HTERT RPE-1 (cell line): Measurements from ENCODE around the gene CARM1.
"Not testable (repeated sequence)": the region's sequence is repeated elsewhere in the genome, so short reads cannot be mapped to it uniquely, and the experiment has no call there.

Source experiments
- in situ Hi-C: fragments of 300-500 bp; cut with MboI; formaldehyde crosslinking; loops from 4 replicates; pipeline ENCODE4 v1.14.3; 2020; ENCODE audit warnings: low sequenced_read_pairs

Gene CARM1

GRCh38 chr19:10872546-10873107 is 1.3 kb downstream of the CARM1 start:
- in situ Hi-C loops: no loop called here

- in situ Hi-C loops: no loop called here
Measured at GRCh38 chr19:10874024-10874423, 2.7 kb downstream of the CARM1 start.

GRCh38 chr19:10876459-10877240 is 5.3 kb downstream of the CARM1 start:
- in situ Hi-C loops: no loop called here

GRCh38 chr19:10877608-10878007 is 6.3 kb downstream of the CARM1 start:
- in situ Hi-C loops: not testable (repeated sequence)

GRCh38 chr19:10878253-10878652 is 6.9 kb downstream of the CARM1 start:
- in situ Hi-C loops: no loop called here

GRCh38 chr19:10881403-10882107 is 10.2 kb downstream of the CARM1 start:
- in situ Hi-C loops: no loop called here

GRCh38 chr19:10882108-10882457 is 10.7 kb downstream of the CARM1 start:
- in situ Hi-C loops: no loop called here

GRCh38 chr19:10884274-10884673 is 12.9 kb downstream of the CARM1 start:
- in situ Hi-C loops: no loop called here

- in situ Hi-C loops: no loop called here
Measured at GRCh38 chr19:10885201-10886169, 14.1 kb downstream of the CARM1 start.

GRCh38 chr19:10887616-10888367 is 16.4 kb downstream of the CARM1 start:
- in situ Hi-C loops: no loop called here

GRCh38 chr19:10888421-10888866 is 17.1 kb downstream of the CARM1 start:
- in situ Hi-C loops: no loop called here

- in situ Hi-C loops: no loop called here
Measured at GRCh38 chr19:10889880-10890279, 18.5 kb downstream of the CARM1 start.

GRCh38 chr19:10891405-10892086 is 20.2 kb downstream of the CARM1 start:
- in situ Hi-C loops: no loop called here

- in situ Hi-C loops: no loop called here
Measured at GRCh38 chr19:10892256-10892655, 20.9 kb downstream of the CARM1 start.

GRCh38 chr19:10894911-10895213 is 23.5 kb downstream of the CARM1 start:
- in situ Hi-C loops: no loop called here

GRCh38 chr19:10895363-10895762 is 24.0 kb downstream of the CARM1 start:
- in situ Hi-C loops: no loop called here

GRCh38 chr19:10895920-10896319 is 24.6 kb downstream of the CARM1 start:
- in situ Hi-C loops: no loop called here

- in situ Hi-C loops: no loop called here
Measured at GRCh38 chr19:10896851-10897526, 25.6 kb downstream of the CARM1 start.

- in situ Hi-C loops: no loop called here
Measured at GRCh38 chr19:10898633-10899032, 27.3 kb downstream of the CARM1 start.
